Mesendoderm (in vitro differentiated cells): ENCODE results near the gene SCARF2.

ENCODE experiments used
- DNase-seq: peaks from one replicate; pipeline ENCODE4 v3.0.0; 2013
- H2AK5ac ChIP-seq: 2 replicates; pipeline ENCODE4 v1.6.1; 2013; ENCODE audit warnings: low read length, inconsistent platforms
- H2BK120ac ChIP-seq: 2 replicates; pipeline ENCODE4 v1.6.1; 2013; ENCODE audit warnings: low read depth, mild to moderate bottlenecking, low read length, moderate library complexity, mixed read lengths
- H2BK15ac ChIP-seq: replicated peaks from 2 replicates; pipeline ENCODE4 v1.6.1; 2013; ENCODE audit warnings: low read depth, mild to moderate bottlenecking, moderate library complexity
- H2BK5ac ChIP-seq: 2 replicates; pipeline ENCODE4 v1.6.1; 2013; ENCODE audit warnings: low read length, inconsistent platforms
- H3K18ac ChIP-seq: 2 replicates; pipeline ENCODE4 v1.6.1; 2013; ENCODE audit warnings: mild to moderate bottlenecking, low read length, mixed read lengths
- H3K23ac ChIP-seq: one replicate; pipeline ENCODE4 v1.6.1; 2013; ENCODE audit warnings: low read length
- H3K27ac ChIP-seq: 2 replicates; pipeline ENCODE4 v1.5.1; 2013; ENCODE audit warnings: low read depth, mild to moderate bottlenecking, inconsistent platforms, low read length, moderate library complexity
- H3K27me3 ChIP-seq: 2 replicates; pipeline ENCODE4 v1.6.1; 2013; ENCODE audit warnings: low read length, control low read depth, mild to moderate bottlenecking, inconsistent platforms; ENCODE audit not compliant: insufficient read depth, poor library complexity
- H3K36me3 ChIP-seq: 2 replicates; pipeline ENCODE4 v1.6.1; 2013; ENCODE audit warnings: low read length, inconsistent platforms; ENCODE audit not compliant: control insufficient read depth, insufficient read depth
- H3K4ac ChIP-seq: one replicate; pipeline ENCODE4 v1.6.1; 2013; ENCODE audit warnings: low read depth, mild to moderate bottlenecking, low read length, moderate library complexity
- H3K4me1 ChIP-seq: 2 replicates; pipeline ENCODE4 v1.6.1; 2013; ENCODE audit warnings: low read depth, low read length, inconsistent platforms; ENCODE audit not compliant: control insufficient read depth
- H3K4me2 ChIP-seq: 2 replicates; pipeline ENCODE4 v1.6.1; 2013; ENCODE audit warnings: low read length
- H3K4me3 ChIP-seq: 2 replicates; pipeline ENCODE4 v1.5.1; 2013; ENCODE audit warnings: mild to moderate bottlenecking, low read length
- H3K56ac ChIP-seq: one replicate; pipeline ENCODE4 v1.6.1; 2013; ENCODE audit warnings: low read length
- H3K79me1 ChIP-seq: 2 replicates; pipeline ENCODE4 v1.6.1; 2013; ENCODE audit warnings: low read length, inconsistent platforms
- H3K79me2 ChIP-seq: 2 replicates; pipeline ENCODE4 v1.6.1; 2013; ENCODE audit warnings: mild to moderate bottlenecking, low read length; ENCODE audit not compliant: control insufficient read depth, insufficient read depth
- H3K9ac ChIP-seq: 2 replicates; pipeline ENCODE4 v1.6.1; 2013; ENCODE audit warnings: low read length, inconsistent platforms
- H4K5ac ChIP-seq: one replicate; pipeline ENCODE4 v1.6.1; 2013; ENCODE audit warnings: low read length
- H4K8ac ChIP-seq: one replicate; pipeline ENCODE4 v1.6.1; 2013; ENCODE audit warnings: low read depth, mild to moderate bottlenecking, control low read depth, low read length, moderate library complexity
- WGBS: extraction: QIAGEN DNeasy Blood & Tissue Kit; methylation state at CpG from one replicate; pipeline ENCODE4 v1.1.7; 2013; ENCODE audit warnings: low lambda C conversion rate, missing lambda C conversion rate; ENCODE audit not compliant: insufficient coverage; ENCODE audit errors: extremely low coverage; 5-methylcytosine and 5-hydroxymethylcytosine counted together

Gene SCARF2

DNA sequence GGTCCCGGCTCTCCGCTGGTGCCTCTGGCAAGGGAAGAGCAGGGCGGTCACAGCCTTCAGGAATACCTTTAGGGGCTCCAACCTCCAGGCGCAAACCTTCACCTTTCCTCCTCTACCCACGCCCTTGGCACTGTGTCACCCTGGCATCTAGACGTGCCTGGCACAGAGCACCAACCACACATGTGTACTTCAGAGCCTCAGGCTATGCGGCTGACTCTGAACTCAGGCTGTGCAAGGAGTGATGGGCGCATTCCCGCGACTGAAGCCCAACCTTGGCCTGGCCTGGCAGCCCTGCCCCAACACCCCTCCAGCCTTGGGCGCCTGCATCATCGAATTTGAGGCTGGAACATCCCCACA, 11.4 kb downstream of the SCARF2 start:
- Histone ChIP-seq H3K18ac (no peak overlapping the region), H2AK5ac (no peak overlapping the region), H3K79me2 (no peaks in the 10 kb centered on the region), H4K5ac (no peak overlapping the region), H3K27me3 (peaks cover 2% of the 10 kb centered on the region), H3K4me3 (no peak overlapping the region), H2BK15ac (no peak overlapping the region), H3K36me3 (peaks cover 4% of the 10 kb centered on the region), H3K79me1 (peaks cover under 1% of the 10 kb centered on the region), H3K27ac (no peak overlapping the region), H2BK5ac (no peak overlapping the region), H4K8ac (no peak overlapping the region), H3K9ac (no peak overlapping the region), H3K23ac (no peak overlapping the region), H3K56ac (no peak overlapping the region), H2BK120ac (no peak overlapping the region), H3K4me2 (no peak overlapping the region), H3K4me1 (peaks cover 11% of the 10 kb centered on the region), H3K4ac (no peak overlapping the region)
- no CpG with 5 or more reads among the region's 12 CpGs for WGBS
- DNase-seq, result no peak

GRCh38 chr22:20425566-20426258, 11.9 kb downstream of the SCARF2 start:
- DNase-seq, result no peak
- no CpG with 5 or more reads among the region's 96 CpGs for WGBS
- H3K9ac ChIP-seq, result no peak overlapping the region
- H2BK5ac ChIP-seq, result no peak overlapping the region
- no peak overlapping the region for H2BK15ac ChIP-seq
- H3K36me3 ChIP-seq, result peaks cover 4% of the 10 kb centered on the region
- no peak overlapping the region for H3K4me3 ChIP-seq
- no peak overlapping the region for H3K18ac ChIP-seq
- H3K56ac ChIP-seq, result no peak overlapping the region
- no peak overlapping the region for H2AK5ac ChIP-seq
- no peak overlapping the region for H2BK120ac ChIP-seq
- no peaks in the 10 kb centered on the region for H3K79me2 ChIP-seq
- no peaks in the 10 kb centered on the region for H3K27me3 ChIP-seq
- H3K4me2 ChIP-seq, result no peak overlapping the region
- no peak overlapping the region for H3K4ac ChIP-seq
- H3K4me1 ChIP-seq, result peaks cover 9% of the 10 kb centered on the region
- no peak overlapping the region for H4K8ac ChIP-seq
- H3K79me1 ChIP-seq, result no peaks in the 10 kb centered on the region
- H4K5ac ChIP-seq, result no peak overlapping the region
- H3K23ac ChIP-seq, result no peak overlapping the region
- H3K27ac ChIP-seq, result no peak overlapping the region

DNA sequence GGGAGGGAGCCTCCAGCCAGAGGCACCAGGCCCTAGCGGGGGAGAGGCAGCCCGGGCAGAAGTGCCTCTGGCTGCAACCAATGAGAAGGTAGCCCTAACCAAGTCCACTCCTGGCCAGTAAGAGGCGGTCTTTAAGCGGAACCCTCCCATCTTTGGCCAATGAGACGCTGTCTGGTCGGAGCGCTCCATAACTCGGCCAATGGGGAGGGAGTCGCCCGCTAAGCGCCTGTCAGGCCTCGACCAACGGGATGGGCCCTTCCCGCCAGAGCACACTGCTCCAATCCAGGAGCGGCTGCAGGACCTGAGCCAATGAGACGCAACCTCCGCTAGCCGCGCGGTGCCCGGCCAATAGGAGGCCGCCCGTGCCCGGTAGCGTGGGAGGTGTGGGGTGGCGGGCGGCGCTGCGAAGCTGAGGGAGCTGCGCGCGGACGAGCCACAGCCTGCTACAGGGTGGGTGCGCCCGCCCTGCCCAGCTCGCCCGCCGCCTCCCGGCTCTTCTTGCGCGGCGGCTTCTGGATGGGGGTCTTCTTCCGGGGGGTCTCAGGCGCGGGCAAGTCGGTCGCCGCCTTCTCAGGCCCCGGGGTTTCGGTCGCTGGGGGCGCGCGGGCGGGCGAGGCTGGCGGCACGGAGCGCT, 12.6 kb downstream of the SCARF2 start:
- H3K79me1 ChIP-seq, result no peaks in the 10 kb centered on the region
- peaks cover 3% of the 10 kb centered on the region for H3K4me1 ChIP-seq
- H3K79me2 ChIP-seq, result no peaks in the 10 kb centered on the region
- peak; percentile 74 for DNase-seq
- H2BK5ac ChIP-seq, result no peak overlapping the region
- no peak overlapping the region for H4K5ac ChIP-seq
- no peak overlapping the region for H3K23ac ChIP-seq
- H3K4me2 ChIP-seq, result no peak overlapping the region
- H3K9ac ChIP-seq, result no peak overlapping the region
- no peaks in the 10 kb centered on the region for H3K27me3 ChIP-seq
- no peak overlapping the region for H2BK120ac ChIP-seq
- no CpG with 5 or more reads among the region's 59 CpGs for WGBS
- no peak overlapping the region for H3K18ac ChIP-seq
- H3K56ac ChIP-seq, result no peak overlapping the region
- H3K4me3 ChIP-seq, result no peak overlapping the region
- no peak overlapping the region for H4K8ac ChIP-seq
- no peak overlapping the region for H3K27ac ChIP-seq
- peaks cover 4% of the 10 kb centered on the region for H3K36me3 ChIP-seq
- H2BK15ac ChIP-seq, result no peak overlapping the region
- H3K4ac ChIP-seq, result no peak overlapping the region
- no peak overlapping the region for H2AK5ac ChIP-seq

DNA sequence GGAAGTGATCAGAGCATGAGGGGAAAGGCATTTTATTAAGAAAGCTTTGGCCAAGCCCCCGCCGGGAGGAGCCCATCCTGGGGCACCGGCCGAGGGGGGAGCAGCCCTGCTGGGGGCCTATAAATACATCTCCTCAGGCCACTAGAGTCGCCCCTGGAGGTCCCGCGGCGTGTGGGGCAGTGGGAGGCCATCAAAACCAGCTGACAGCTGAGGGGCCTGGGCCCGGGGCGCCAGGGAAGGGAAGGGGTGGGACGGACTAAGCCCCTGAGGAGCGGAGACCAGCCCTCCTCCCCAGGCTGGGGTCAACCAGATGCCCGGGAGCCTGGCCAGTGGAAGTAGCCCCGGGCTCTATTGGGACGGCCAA, 13.1 kb downstream of the SCARF2 start:
- no peak overlapping the region for H4K8ac ChIP-seq
- H2BK120ac ChIP-seq, result no peak overlapping the region
- no peak overlapping the region for H2BK5ac ChIP-seq
- no peaks in the 10 kb centered on the region for H3K27me3 ChIP-seq
- DNase-seq, result no peak
- H3K79me1 ChIP-seq, result no peaks in the 10 kb centered on the region
- no peak overlapping the region for H4K5ac ChIP-seq
- no peak overlapping the region for H3K18ac ChIP-seq
- H3K4me2 ChIP-seq, result no peak overlapping the region
- H3K4me3 ChIP-seq, result no peak overlapping the region
- H2AK5ac ChIP-seq, result no peak overlapping the region
- H3K27ac ChIP-seq, result no peak overlapping the region
- no peak overlapping the region for H3K23ac ChIP-seq
- H3K36me3 ChIP-seq, result peaks cover 4% of the 10 kb centered on the region
- peaks cover 2% of the 10 kb centered on the region for H3K4me1 ChIP-seq
- WGBS, result no CpG with 5 or more reads among the region's 15 CpGs
- H3K9ac ChIP-seq, result no peak overlapping the region
- no peaks in the 10 kb centered on the region for H3K79me2 ChIP-seq
- no peak overlapping the region for H3K56ac ChIP-seq
- no peak overlapping the region for H2BK15ac ChIP-seq
- H3K4ac ChIP-seq, result no peak overlapping the region

GRCh38 chr22:20423906-20424551, 13.6 kb downstream of the SCARF2 start:
- Histone ChIP-seq H3K4ac (no peak overlapping the region), H2BK120ac (no peak overlapping the region), H3K23ac (no peak overlapping the region), H3K79me2 (no peaks in the 10 kb centered on the region), H2BK15ac (no peak overlapping the region), H3K4me3 (no peak overlapping the region), H3K27me3 (no peaks in the 10 kb centered on the region), H4K8ac (no peak overlapping the region), H3K27ac (no peak overlapping the region), H3K36me3 (peaks cover 4% of the 10 kb centered on the region), H2AK5ac (no peak overlapping the region), H3K79me1 (no peaks in the 10 kb centered on the region), H3K4me2 (no peak overlapping the region), H2BK5ac (no peak overlapping the region), H3K9ac (no peak overlapping the region), H3K56ac (peak overlapping the region; percentile 25), H3K18ac (no peak overlapping the region), H4K5ac (no peak overlapping the region), H3K4me1 (no peaks in the 10 kb centered on the region)
- WGBS, result no CpG with 5 or more reads among the region's 31 CpGs
- no peak for DNase-seq
